Loucy (cell line): ENCODE data around the gene SLC11A2.

Experiments used
- EZH2phosphoT487 ChIP-seq: fragments of 200-600 bp; IDR thresholded peaks from 2 replicates; pipeline ENCODE4 v1.6.1; 2018; ENCODE audit warnings: antibody characterized with exemption, mild to moderate bottlenecking, moderate library complexity, borderline replicate concordance
- TF ChIP-seq, protein P1 (sequence below): fragments of 200-600 bp; sonication (generic); conservative IDR thresholded peaks from 2 replicates; pipeline ENCODE4 v1.5.1; 2014; ENCODE audit warnings: mild to moderate bottlenecking, antibody characterized with exemption, low read length

DNA sequence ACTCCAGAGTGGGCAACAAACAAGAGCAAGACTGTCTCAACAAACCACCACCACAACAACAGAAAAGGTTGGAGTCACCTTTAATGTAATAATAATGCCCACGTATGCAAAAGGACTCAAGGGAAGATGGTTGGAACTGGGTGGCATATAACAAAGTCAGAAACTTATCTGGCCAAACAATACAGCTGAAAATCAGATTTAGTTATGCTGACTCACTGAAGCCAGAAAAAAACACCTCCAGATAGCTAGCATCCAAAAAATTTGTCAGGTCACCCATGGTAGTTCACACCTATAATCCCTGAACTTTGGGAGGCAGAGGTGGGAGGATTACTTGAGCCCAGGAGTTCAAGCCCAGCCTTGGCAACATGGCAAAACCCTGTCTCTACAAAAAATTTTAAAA is 24.4 kb downstream of the SLC11A2 start:
- TF ChIP-seq, protein P1, sequence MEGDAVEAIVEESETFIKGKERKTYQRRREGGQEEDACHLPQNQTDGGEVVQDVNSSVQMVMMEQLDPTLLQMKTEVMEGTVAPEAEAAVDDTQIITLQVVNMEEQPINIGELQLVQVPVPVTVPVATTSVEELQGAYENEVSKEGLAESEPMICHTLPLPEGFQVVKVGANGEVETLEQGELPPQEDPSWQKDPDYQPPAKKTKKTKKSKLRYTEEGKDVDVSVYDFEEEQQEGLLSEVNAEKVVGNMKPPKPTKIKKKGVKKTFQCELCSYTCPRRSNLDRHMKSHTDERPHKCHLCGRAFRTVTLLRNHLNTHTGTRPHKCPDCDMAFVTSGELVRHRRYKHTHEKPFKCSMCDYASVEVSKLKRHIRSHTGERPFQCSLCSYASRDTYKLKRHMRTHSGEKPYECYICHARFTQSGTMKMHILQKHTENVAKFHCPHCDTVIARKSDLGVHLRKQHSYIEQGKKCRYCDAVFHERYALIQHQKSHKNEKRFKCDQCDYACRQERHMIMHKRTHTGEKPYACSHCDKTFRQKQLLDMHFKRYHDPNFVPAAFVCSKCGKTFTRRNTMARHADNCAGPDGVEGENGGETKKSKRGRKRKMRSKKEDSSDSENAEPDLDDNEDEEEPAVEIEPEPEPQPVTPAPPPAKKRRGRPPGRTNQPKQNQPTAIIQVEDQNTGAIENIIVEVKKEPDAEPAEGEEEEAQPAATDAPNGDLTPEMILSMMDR: no peak
- TF ChIP-seq EZH2phosphoT487: no peak
